ENCODE data around the gene PDF.
A peak's percentile ranks its signal among the peaks of the same experiment; 100 is the strongest.
"Not testable (repeated sequence)": the region's sequence is repeated elsewhere in the genome, so short reads cannot be mapped to it uniquely, and the experiment has no call there.

Gene PDF

GRCh38 chr16:69330286-69331109, at the start of gene PDF:
PDF (minus strand) TSS chr16:69330588; CDS start chr16:69330570, 18 bp downstream.
- peak; percentile 82 to 87 for DNase-seq (ENCODE audit: low read depth in 2 of 2)

GRCh38 chr16:69378760-69379159, 48.4 kb upstream of the PDF start:
- DNase-seq (ENCODE audit: low read depth in 2 of 2): no peak

GRCh38 chr16:69378036-69378435, 47.6 kb upstream of the PDF start:
- no peak for DNase-seq (ENCODE audit: low read depth in 2 of 2)

- no peak for DNase-seq (ENCODE audit: low read depth in 2 of 2)
These were observed 46.1 kb upstream of the PDF start for GRCh38 chr16:69376393-69377059.

- DNase-seq (ENCODE audit: low read depth in 2 of 2): no peak
These were observed 42.6 kb upstream of the PDF start for GRCh38 chr16:69373019-69373418.

GRCh38 chr16:69371564-69371963, 41.2 kb upstream of the PDF start:
- no peak for DNase-seq (ENCODE audit: low read depth in 2 of 2)

GRCh38 chr16:69368866-69369265, 38.5 kb upstream of the PDF start:
- no peak for DNase-seq (ENCODE audit: low read depth in 2 of 2)

GRCh38 chr16:69367980-69368379, 37.6 kb upstream of the PDF start:
- DNase-seq (ENCODE audit: low read depth in 2 of 2): no peak

- no peak for DNase-seq (ENCODE audit: low read depth in 2 of 2)
These were observed 36.0 kb upstream of the PDF start for GRCh38 chr16:69366431-69366830.

- no peak for DNase-seq (ENCODE audit: low read depth in 2 of 2)
These were observed 35.5 kb upstream of the PDF start for GRCh38 chr16:69365901-69366300.

GRCh38 chr16:69364088-69364487, 33.7 kb upstream of the PDF start:
- DNase-seq (ENCODE audit: low read depth in 2 of 2): no peak

GRCh38 chr16:69363281-69363717, 32.9 kb upstream of the PDF start:
- no peak for DNase-seq (ENCODE audit: low read depth in 2 of 2)

- not testable (repeated sequence) for DNase-seq (ENCODE audit: low read depth in 2 of 2)
These were observed 29.7 kb upstream of the PDF start for GRCh38 chr16:69360070-69360469.

GRCh38 chr16:69351309-69352027, 21.1 kb upstream of the PDF start, which contains the start of gene TMED6:
TMED6 (minus strand) TSS chr16:69351786; CDS start chr16:69351753, 33 bp downstream.
- no peak for DNase-seq (ENCODE audit: low read depth in 2 of 2)

GRCh38 chr16:69350536-69351133, 20.2 kb upstream of the PDF start:
- no peak for DNase-seq (ENCODE audit: low read depth in 2 of 2)

- no peak for DNase-seq (ENCODE audit: low read depth in 2 of 2)
These were observed 19.1 kb upstream of the PDF start for GRCh38 chr16:69349536-69349935.

GRCh38 chr16:69348222-69348621, 17.8 kb upstream of the PDF start:
- no peak for DNase-seq (ENCODE audit: low read depth in 2 of 2)

GRCh38 chr16:69346683-69347082, 16.3 kb upstream of the PDF start:
- DNase-seq (ENCODE audit: low read depth in 2 of 2): no peak

- no peak for DNase-seq (ENCODE audit: low read depth in 2 of 2)
These were observed 15.5 kb upstream of the PDF start for GRCh38 chr16:69345923-69346322.

- no peak for DNase-seq (ENCODE audit: low read depth in 2 of 2)
These were observed 13.8 kb upstream of the PDF start for GRCh38 chr16:69344171-69344570.

- peak; percentile 9 to 18 for DNase-seq (ENCODE audit: low read depth in 2 of 2)
These were observed 9.8 kb upstream of the PDF start for GRCh38 chr16:69340095-69340644.

All from stimulated activated CD8-positive, alpha-beta memory T cell treated with anti-CD3 and anti-CD28 coated beads, Interleukin-15, amount 100 ng/mL, for 48 hours (primary cell).